GM12878 (cell line): ENCODE measurements around the gene RBMS3. TPM values are rescaled to one million over a fixed set of nuclear protein-coding genes. Genes with fewer than 3 reads are reported as not detected.

ENCODE experiments used
- ATAC-seq: fragments of 200-7000 bp; cut with Tn5 transposase; 3 replicates; pipeline ENCODE4 v1.9.1; 2020; ENCODE audit warnings: mild to moderate bottlenecking, moderate library complexity
- BruUV-seq: library from RNA; stranded (reverse); fragments of 400-500 nt; replicated peaks from 2 replicates; lab custom pipeline; 2021; lab: Mats Ljungman, UMichigan
- CTCF ChIA-PET: fragments of 300-600 bp; sonication (Branson Sonifier 250); formaldehyde crosslinking; extraction: SDS; loops from one replicate; lab custom pipeline; 2021; ENCODE audit warnings: inconsistent platforms; lab: Yijun Ruan, JAX
- POLR2A ChIA-PET: fragments of 350-600 bp; formaldehyde crosslinking; extraction: SDS; loops from one replicate; lab custom pipeline; 2021; ENCODE audit warnings: inconsistent platforms; lab: Charles Lee
- RAD21 ChIA-PET: fragments of 300-600 bp; sonication (Branson Sonifier 250); formaldehyde crosslinking; loops from one replicate; lab custom pipeline; 2023; ENCODE audit warnings: antibody characterized with exemption; ENCODE audit not compliant: unreplicated experiment; lab: Charles Lee
- SMC1A ChIA-PET: fragments of 300-600 bp; sonication (Branson Sonifier 250); formaldehyde crosslinking; loops from one replicate; lab custom pipeline; 2023; ENCODE audit not compliant: unreplicated experiment, uncharacterized antibody; lab: Charles Lee
- DNase-seq: peaks from one replicate; pipeline ENCODE4 v3.0.0-alpha.2; 2011; ENCODE audit warnings: low read depth, low spot score
- FAIRE-seq: peaks from 3 replicates; lab custom pipeline; 2011; peaks lifted over from hg19 to GRCh38; lab: Jason Lieb, UNC
- H2AFZ ChIP-seq: 2 replicates; pipeline ENCODE4 v1.6.0; 2011; ENCODE audit warnings: low read depth, low read length, control low read depth; ENCODE audit not compliant: control insufficient read depth
- H3K27ac ChIP-seq: 2 replicates; pipeline ENCODE4 v1.5.1; 2011; ENCODE audit warnings: control low read depth; ENCODE audit not compliant: control insufficient read depth, insufficient read depth
- H3K27me3 ChIP-seq, 2 experiments: replicated peaks in 1 of 2; 2 replicates each; pipeline versions ENCODE4 v1.6.0 to v1.6.1; 2011; ENCODE audit warnings: low read length in 1 of 2; ENCODE audit not compliant: control insufficient read depth in 2 of 2, insufficient read depth in 2 of 2
- H3K36me3 ChIP-seq, 2 experiments: 2 replicates each; pipeline ENCODE4 v1.5.1; 2011; ENCODE audit warnings: low read length in 1 of 2; ENCODE audit not compliant: control insufficient read depth in 2 of 2, insufficient read depth in 2 of 2
- H3K4me1 ChIP-seq: 2 replicates; pipeline ENCODE4 v1.6.1; 2011; ENCODE audit warnings: mild to moderate bottlenecking, low read length, moderate library complexity, mixed read lengths; ENCODE audit not compliant: control insufficient read depth, insufficient read depth
- H3K4me2 ChIP-seq: 2 replicates; pipeline ENCODE4 v1.6.0; 2011; ENCODE audit warnings: control low read depth; ENCODE audit not compliant: control insufficient read depth, insufficient read depth
- H3K4me3 ChIP-seq: fragments of 200-600 bp; sonication (generic); 2 replicates; pipeline ENCODE4 v1.5.1; 2016
- H3K79me2 ChIP-seq: 2 replicates; pipeline ENCODE4 v1.6.0; 2011; ENCODE audit warnings: low read length; ENCODE audit not compliant: control insufficient read depth, insufficient read depth
- H3K9ac ChIP-seq: 2 replicates; pipeline ENCODE4 v1.8.0; 2011; ENCODE audit warnings: low read length, control low read depth, mixed read lengths; ENCODE audit not compliant: control insufficient read depth, insufficient read depth
- H3K9me3 ChIP-seq: replicated peaks from 3 replicates; pipeline ENCODE4 v1.5.1; 2011; ENCODE audit warnings: mild to moderate bottlenecking, low read length; ENCODE audit not compliant: control insufficient read depth, insufficient read depth
- H4K20me1 ChIP-seq: 2 replicates; pipeline ENCODE4 v1.6.0; 2011; ENCODE audit not compliant: control insufficient read depth, insufficient read depth
- ASH2L ChIP-seq: fragments of 300-600, 200-600 bp; sonication (generic); IDR thresholded peaks from 2 replicates; pipeline ENCODE4 v1.6.1; 2017; ENCODE audit warnings: low read depth, mild to moderate bottlenecking, borderline replicate concordance
- CHD2 ChIP-seq: IDR thresholded peaks from 2 replicates; pipeline ENCODE4 v1.6.1; 2011; ENCODE audit warnings: low read depth, low read length, improper control_type of control experiment, borderline replicate concordance
- CHD4 ChIP-seq: fragments of 200-600 bp; sonication (generic); IDR thresholded peaks from 2 replicates; pipeline ENCODE4 v1.6.1; 2016; ENCODE audit warnings: mild to moderate bottlenecking
- DPF2 ChIP-seq: fragments of 450-650 bp; IDR thresholded peaks from 2 replicates; pipeline ENCODE4 v1.6.1; 2017; ENCODE audit warnings: mild to moderate bottlenecking
- E4F1 ChIP-seq: fragments of 450-650 bp; IDR thresholded peaks from 2 replicates; pipeline ENCODE4 v1.6.1; 2018; ENCODE audit warnings: borderline replicate concordance, mild to moderate bottlenecking; ENCODE audit not compliant: partially characterized antibody
- HDGF ChIP-seq: fragments of 450-650 bp; IDR thresholded peaks from 2 replicates; pipeline ENCODE4 v1.6.1; 2016; ENCODE audit warnings: antibody characterized with exemption
- KLF5 ChIP-seq: fragments of 450-650 bp; IDR thresholded peaks from 2 replicates; pipeline ENCODE4 v1.6.1; 2014; ENCODE audit warnings: mild to moderate bottlenecking; ENCODE audit not compliant: partially characterized antibody
- RUNX3 ChIP-seq: IDR thresholded peaks from 2 replicates; pipeline ENCODE4 v1.6.1; 2012; ENCODE audit warnings: low read length, inconsistent platforms
- SUZ12 ChIP-seq: fragments of 200-600 bp; sonication (generic); IDR thresholded peaks from one replicate; pipeline ENCODE4 v1.6.1; 2018; ENCODE audit warnings: antibody characterized with exemption, mild to moderate bottlenecking; ENCODE audit not compliant: unreplicated experiment
- TCF3 ChIP-seq: IDR thresholded peaks from 2 replicates; pipeline ENCODE4 v1.6.1; 2012; ENCODE audit warnings: low read depth, mild to moderate bottlenecking, low read length, borderline replicate concordance; ENCODE audit not compliant: insufficient read depth
- ZNF384 ChIP-seq: IDR thresholded peaks from 2 replicates; pipeline ENCODE4 v1.6.1; 2012; ENCODE audit warnings: low read depth, mild to moderate bottlenecking, low read length, improper control_type of control experiment, borderline replicate concordance
- WGBS: methylation state at CpG from one replicate; pipeline ENCODE4 v1.1.6; 2016; ENCODE audit warnings: low lambda C conversion rate; ENCODE audit not compliant: insufficient replicate concordance, insufficient coverage; ENCODE audit errors: missing lambda C conversion rate; 5-methylcytosine and 5-hydroxymethylcytosine counted together
- in situ Hi-C: fragments of 300-500 bp; cut with MboI; formaldehyde crosslinking; loops from 9 replicates; pipeline ENCODE4 v1.14.3; 2018; ENCODE audit warnings: mixed read lengths
- intact Hi-C: fragments of 100-400 bp; cut with micrococcal nuclease; formaldehyde crosslinking; loops from one replicate; pipeline ENCODE4 v1.14.2; 2022; ENCODE audit not compliant: unreplicated experiment
- polyA plus RNA-seq, 11 experiments: library from polyadenylated mRNA; depleted of rRNA in 4 of 11; unstranded in 6 of 11; stranded (reverse) in 5 of 11; fragments of >200 nt; fragmentation: Nextera tagmentation in 4 of 11; fragmentation: Illumina TruSeq in 1 of 11; extraction: Ambion mirVana in 4 of 11; extraction: Trizol in 1 of 11; gene quantifications; 1 replicate in 1 of 11; 2 replicates in 10 of 11; pipeline versions ENCODE4 v1.2.1 to v1.2.3, GENCODE V29; 2011 to 2016; ENCODE audit warnings: inconsistent platforms in 2 of 11, missing spikeins in 2 of 11, low read depth in 1 of 11
- total RNA-seq, 4 experiments: library from RNA; depleted of rRNA in 3 of 4; stranded (reverse); fragments of >200 nt in 3 of 4; fragmentation: Illumina TruSeq in 1 of 4; extraction: Trizol in 1 of 4; gene quantifications; 2 replicates each; pipeline versions ENCODE4 v1.2.1 to v1.2.3, GENCODE V29; 2013 to 2021
- TF ChIP-seq, protein P1 (sequence below): fragments of 150-350 bp; IDR thresholded peaks from 2 replicates; pipeline ENCODE4 v1.6.1; 2014; ENCODE audit warnings: mild to moderate bottlenecking, low read depth, low read length
- TF ChIP-seq, protein P2 (sequence below): fragments of 450-650 bp; IDR thresholded peaks from 2 replicates; pipeline ENCODE4 v1.6.1; 2017; ENCODE audit warnings: low read depth, mild to moderate bottlenecking, moderate library complexity

Gene RBMS3
- total and polyA plus RNA-seq, 10 of the 15 experiments (the other 5 are each of a cell fraction or from before 2014, with no cell fraction given): 0.79 to 4.7 (median 3.1) TPM

DNA sequence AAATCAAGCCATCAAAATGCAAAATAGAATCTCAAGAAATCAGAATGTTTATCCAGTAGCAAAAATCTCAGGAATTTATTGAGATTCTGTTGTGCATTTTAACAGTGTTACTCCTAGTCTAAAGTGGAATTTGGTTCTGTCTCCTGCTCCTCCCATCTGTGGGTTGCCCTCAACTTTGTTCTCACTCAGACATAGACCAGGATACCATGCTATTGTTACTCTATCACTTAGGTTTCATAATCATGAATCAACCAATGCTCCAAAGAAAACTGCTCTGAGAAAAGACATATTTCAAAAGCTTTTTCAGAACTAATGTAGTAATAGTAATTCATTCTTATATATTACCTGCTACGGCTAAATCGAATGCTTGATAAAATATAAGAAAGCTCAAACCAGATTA is 274.7 kb downstream of the RBMS3 start:
- H3K79me2 ChIP-seq: no peaks in the 10 kb centered on the region
- in situ Hi-C loops: no loop called here
- ChIA-PET POLR2A (no interaction called here), CTCF (no interaction called here), RAD21 (interaction anchor here (1.6 kb wide), 1 partner anchor 9 kb away, joined by 3 read pairs; no protein-coding TSS in a partner anchor), SMC1A (interaction anchor here (1.2 to 1.6 kb wide), 2 partner anchors 16 to 89 kb away, joined by 3 to 4 read pairs; no protein-coding TSS in a partner anchor)
- ATAC-seq (no peak), DNase-seq (no peak), FAIRE-seq (no peak)
- no peak overlapping the region for H2AFZ ChIP-seq
- no peaks in the 10 kb centered on the region for H3K27me3 ChIP-seq
- H3K9me3 ChIP-seq: no peaks in the 10 kb centered on the region
- H3K9ac ChIP-seq: no peak overlapping the region
- H3K4me2 ChIP-seq: no peak overlapping the region
- H4K20me1 ChIP-seq: no peaks in the 10 kb centered on the region
- no peak overlapping the region for H3K27ac ChIP-seq
- H3K4me3 ChIP-seq: no peak overlapping the region
- TF ChIP-seq, protein P1, sequence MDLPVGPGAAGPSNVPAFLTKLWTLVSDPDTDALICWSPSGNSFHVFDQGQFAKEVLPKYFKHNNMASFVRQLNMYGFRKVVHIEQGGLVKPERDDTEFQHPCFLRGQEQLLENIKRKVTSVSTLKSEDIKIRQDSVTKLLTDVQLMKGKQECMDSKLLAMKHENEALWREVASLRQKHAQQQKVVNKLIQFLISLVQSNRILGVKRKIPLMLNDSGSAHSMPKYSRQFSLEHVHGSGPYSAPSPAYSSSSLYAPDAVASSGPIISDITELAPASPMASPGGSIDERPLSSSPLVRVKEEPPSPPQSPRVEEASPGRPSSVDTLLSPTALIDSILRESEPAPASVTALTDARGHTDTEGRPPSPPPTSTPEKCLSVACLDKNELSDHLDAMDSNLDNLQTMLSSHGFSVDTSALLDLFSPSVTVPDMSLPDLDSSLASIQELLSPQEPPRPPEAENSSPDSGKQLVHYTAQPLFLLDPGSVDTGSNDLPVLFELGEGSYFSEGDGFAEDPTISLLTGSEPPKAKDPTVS: no peak
- TF ChIP-seq, protein P2, sequence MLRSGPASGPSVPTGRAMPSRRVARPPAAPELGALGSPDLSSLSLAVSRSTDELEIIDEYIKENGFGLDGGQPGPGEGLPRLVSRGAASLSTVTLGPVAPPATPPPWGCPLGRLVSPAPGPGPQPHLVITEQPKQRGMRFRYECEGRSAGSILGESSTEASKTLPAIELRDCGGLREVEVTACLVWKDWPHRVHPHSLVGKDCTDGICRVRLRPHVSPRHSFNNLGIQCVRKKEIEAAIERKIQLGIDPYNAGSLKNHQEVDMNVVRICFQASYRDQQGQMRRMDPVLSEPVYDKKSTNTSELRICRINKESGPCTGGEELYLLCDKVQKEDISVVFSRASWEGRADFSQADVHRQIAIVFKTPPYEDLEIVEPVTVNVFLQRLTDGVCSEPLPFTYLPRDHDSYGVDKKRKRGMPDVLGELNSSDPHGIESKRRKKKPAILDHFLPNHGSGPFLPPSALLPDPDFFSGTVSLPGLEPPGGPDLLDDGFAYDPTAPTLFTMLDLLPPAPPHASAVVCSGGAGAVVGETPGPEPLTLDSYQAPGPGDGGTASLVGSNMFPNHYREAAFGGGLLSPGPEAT: no peak
- no peak for TF ChIP-seq SUZ12
- no peak for TF ChIP-seq HDGF
- TF ChIP-seq RUNX3: no peak
- TF ChIP-seq CHD4: no peak
- no peak for TF ChIP-seq ZNF384
- TF ChIP-seq CHD2: no peak
- TF ChIP-seq DPF2: no peak
- TF ChIP-seq ASH2L: no peak
- no peak for TF ChIP-seq E4F1
- no peak for TF ChIP-seq KLF5
- TF ChIP-seq TCF3: no peak
- no peaks in the 10 kb centered on the region for H3K4me1 ChIP-seq
- intact Hi-C loops: no loop called here
- H3K36me3 ChIP-seq: no peaks in the 10 kb centered on the region
- 60% methylated on average over 2 of the region's 2 CpGs for WGBS
- BruUV-seq: no TSS peak
